ENCODE data around the gene PLCB3. TPM values are rescaled to one million over a fixed set of nuclear protein-coding genes. Genes with fewer than 3 reads are reported as not detected.

PLCB3 gene
- total RNA-seq, 1 experiment from 2014 or later = 12.6 TPM

DNA sequence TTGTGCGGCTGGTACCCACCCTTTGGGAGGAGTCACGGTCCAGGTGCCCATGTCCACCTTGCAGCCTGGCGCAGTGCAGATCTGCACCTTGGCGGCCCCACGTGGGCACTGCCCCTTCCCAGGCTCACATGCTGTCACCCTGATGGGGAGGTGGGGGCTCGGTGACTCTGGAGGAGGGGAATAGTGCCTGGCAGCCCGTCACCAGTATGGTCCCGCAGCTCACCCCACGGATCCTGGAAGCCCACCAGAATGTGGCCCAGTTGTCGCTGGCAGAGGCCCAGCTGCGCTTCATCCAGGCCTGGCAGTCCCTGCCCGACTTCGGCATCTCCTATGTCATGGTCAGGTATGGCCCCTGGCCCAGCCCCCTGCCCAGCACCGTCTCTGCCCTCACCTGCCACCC lies 30.5 kb upstream of the PLCB3 start:
- DNase-seq (ENCODE audit: low spot score) = no peak

DNA sequence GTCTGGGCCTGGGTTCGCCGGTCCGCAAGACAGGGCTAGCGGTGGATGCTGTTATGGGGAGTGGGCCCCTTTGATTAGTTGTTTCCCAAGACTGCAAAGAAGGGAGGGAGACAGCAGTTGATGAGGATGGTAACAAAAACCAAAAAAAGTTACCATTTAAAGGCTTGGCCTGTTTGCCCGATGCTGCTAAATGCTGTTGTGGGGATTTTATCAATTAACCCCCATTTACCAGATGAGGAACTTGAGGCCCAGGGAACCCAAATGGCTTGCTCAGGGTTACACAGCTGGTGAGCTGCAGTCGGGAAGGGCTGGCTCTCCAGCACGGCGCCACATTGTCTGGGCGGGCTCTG lies 28.7 kb upstream of the PLCB3 start:
- no peak for DNase-seq (ENCODE audit: low spot score)

DNA sequence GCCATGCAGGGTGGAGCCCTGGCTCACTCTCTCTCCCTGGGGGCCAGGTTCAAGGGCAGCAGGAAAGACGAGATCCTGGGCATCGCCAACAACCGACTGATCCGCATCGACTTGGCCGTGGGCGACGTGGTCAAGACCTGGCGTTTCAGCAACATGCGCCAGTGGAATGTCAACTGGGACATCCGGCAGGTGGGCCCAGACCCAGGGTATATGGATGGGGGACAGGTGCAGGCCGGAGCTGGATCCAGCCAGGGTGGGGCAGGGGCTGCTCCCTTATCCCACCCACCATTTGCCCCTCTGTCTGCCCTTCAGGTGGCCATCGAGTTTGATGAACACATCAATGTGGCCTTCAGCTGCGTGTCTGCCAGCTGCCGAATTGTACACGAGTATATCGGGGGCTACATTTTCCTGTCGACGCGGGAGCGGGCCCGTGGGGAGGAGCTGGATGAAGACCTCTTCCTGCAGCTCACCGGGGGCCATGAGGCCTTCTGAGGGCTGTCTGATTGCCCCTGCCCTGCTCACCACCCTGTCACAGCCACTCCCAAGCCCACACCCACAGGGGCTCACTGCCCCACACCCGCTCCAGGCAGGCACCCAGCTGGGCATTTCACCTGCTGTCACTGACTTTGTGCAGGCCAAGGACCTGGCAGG lies 28.2 kb upstream of the PLCB3 start:
- DNase-seq (ENCODE audit: low spot score) = no peak

DNA sequence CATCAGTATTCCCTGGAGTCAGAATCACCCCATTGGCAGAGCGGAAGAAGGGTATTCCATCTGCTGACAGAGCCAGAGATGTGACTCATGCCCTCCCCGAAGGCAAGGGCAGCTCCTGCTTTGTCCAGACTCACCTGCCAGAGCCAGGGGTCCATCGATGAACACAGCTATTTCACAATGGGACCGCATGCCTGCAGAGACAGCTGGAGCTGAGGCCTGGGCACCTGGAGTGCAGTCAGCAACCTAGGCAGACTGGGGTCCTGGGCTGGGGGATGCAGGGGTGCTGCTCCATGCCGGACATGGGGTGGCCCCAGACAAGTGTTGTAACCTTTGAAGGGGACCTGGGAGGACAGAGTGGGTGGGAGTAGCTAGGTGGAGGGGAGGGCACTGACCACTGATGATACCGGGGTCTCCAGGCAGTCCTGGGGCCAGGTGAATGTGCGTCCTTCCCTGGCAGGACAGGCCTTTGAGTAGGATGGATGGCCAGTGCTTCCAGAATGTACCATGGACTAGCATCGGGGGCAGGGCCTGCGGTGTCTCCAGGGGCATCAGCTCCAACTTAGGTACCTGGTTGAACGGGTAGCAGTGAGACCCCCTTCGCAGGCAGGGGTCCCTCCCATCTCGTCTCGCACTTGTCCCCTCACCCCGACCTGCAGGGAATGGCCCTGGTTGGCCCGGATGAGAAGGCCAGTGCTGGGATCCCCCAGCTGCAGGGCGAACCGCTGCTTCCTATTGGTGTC lies 27.0 kb upstream of the PLCB3 start:
- DNase-seq (ENCODE audit: low spot score) = no peak

DNA sequence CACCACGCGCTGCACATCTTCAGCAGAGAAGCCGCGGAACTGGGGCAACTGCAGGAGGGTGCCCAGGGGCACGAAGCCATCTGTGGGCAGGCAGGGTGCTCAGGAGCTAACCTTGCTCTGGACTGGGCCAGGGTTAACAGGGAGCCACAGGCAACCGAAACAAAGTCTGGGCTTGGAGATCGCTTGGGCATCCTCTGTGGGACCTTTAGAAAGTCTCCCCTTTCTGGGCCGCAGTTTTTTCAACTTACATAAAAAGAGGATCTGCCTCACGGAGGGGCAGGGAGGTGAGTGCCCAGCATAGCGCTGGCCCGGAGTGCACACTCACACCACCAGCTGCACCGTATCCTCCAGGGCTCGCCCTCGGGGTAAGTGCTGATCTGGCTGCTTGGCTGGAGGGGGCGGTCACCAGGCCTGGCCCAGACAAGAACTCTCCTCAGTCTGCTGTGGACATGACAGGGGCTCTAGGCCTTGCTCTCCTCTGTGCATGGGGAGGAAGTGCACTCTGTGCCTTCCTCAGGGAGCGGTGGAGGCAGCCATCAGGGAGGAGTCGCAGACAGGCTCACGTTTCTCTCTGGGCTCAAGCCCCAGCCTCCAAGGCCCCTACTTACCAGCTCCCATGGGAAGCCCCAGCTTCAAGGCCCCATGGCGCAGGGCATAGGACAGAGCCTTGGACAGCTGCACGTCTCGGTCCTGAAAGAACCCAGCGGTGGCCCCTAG lies 26.3 kb upstream of the PLCB3 start:
- DNase-seq (ENCODE audit: low spot score) = no peak

DNA sequence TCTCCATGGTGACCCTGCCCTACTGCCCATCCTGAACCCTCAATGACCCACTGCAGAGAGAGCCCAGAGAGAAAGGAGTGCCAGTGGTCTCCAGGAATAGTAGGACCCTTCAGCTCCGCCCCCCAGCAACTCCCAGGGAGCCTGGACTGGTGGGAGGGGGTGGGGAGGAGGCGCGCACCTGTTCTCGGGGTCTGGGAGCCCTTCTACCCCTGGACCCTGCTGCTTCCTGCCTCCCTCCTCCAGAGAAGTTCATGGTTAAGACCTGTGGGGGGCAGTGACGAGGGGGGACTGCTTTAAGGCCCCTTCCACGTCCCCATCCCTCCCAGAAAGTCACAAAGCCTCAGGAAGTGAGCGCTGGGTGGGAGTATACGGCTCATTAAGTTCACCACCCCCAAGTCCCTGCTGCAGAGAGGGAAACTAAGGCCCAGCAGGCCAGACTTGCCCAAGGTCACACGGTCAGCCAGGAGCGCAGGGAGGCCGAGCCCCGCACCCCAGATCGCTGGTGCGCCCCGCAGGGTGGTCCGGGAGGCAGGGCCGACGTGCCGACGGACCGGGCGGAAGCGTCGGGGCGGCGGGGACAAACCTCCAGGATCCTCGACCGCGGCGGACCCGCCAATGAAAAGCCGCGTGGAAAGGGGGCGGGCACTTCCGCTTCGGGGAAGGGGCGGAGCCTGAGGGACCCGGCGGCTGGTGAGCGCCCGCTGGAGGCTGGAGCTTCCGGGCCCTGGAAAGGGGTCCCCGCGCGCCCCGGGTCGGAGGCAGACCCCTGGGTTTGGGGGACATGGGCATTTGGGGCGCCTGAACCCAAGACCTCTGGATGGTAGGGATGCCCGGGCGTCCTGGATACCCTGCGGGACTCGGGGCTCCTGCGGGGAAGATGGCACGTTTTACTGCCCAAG lies 25.5 kb upstream of the PLCB3 start, which contains the start of the genes NUDT22 and TRPT1:
Gene NUDT22, plus strand, starts transcription at position 667 of the 899 bp plus-strand sequence. CDS start 379 bp downstream, outside the sequence.
Gene TRPT1, minus strand, starts transcription at position 579 of the 899 bp plus-strand sequence. Its CDS starts 326 bp downstream, at position 253.
- peak; percentile 67 for DNase-seq (ENCODE audit: low spot score)

DNA sequence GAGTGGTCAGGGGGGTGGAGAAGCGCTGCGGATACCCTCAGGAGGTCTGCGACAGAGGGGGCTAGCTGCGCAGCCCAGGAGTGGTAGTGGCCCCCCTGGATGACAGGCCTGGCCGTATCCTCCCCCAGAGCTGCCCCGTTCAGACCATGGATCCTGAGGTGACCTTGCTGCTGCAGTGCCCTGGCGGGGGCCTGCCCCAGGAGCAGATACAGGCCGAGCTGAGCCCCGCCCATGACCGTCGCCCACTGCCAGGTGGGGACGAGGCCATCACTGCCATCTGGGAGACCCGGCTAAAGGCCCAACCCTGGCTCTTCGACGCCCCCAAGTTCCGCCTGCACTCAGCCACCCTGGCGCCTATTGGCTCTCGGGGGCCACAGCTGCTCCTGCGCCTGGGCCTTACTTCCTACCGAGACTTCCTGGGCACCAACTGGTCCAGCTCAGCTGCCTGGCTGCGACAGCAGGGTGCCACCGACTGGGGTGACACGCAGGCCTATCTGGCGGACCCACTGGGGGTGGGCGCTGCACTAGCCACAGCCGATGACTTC lies 24.8 kb upstream of the PLCB3 start:
- DNase-seq (ENCODE audit: low spot score) = peak; percentile 42

DNA sequence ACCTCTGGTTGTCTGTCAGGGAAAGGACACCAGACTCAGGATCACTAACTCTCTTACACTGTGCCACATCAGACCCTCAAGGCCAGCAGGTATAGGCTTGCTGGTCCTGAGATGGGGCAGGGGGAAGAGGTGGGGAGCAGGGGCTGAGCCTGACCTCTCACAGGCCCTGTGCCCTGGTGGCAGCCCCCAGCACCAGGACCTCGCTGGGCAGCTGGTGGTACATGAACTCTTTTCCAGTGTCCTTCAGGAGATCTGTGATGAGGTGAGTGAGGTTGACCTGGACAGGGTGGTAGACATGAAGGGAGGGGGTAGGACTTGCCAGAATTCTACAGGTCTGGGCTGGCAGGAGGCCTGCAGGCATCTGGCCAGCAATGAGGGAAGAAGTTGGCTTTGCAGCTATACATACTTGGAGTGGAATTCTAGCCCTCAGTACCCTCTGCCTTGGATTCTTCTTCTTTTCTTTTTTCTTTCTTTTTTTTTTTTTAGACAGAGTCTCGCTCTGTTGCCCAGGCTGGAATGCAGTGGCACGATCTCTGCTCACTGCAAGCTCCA lies 23.8 kb upstream of the PLCB3 start:
- DNase-seq (ENCODE audit: low spot score) = no peak

DNA sequence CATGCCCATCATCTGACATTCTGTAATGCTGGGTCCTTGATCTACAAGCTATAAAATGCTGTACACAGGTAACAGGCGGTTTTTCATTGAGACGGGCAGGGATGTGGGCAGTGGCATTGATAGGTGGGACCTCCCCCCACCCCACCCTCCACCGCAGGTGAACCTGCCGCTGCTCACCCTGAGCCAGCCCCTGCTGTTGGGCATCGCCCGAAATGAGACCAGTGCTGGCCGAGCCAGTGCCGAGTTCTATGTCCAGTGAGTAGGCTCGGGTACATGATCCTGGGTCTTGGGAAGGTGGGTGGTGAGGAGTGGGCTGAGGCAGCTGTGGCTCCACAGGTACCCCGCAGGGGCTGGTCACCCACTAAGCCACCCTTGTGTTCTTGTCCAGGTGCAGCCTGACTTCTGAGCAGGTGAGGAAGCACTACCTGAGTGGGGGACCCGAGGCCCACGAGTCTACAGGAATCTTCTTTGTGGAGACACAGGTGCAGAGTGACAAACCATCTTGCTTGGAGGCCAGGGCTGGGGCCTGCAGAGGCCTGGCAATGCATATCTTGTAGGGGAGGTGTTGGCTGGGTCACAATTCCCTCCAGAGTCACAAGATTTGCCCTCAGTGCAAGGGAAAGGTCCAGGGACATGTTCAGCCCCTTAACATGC lies 22.1 kb upstream of the PLCB3 start:
- DNase-seq (ENCODE audit: low spot score) = no peak

DNA sequence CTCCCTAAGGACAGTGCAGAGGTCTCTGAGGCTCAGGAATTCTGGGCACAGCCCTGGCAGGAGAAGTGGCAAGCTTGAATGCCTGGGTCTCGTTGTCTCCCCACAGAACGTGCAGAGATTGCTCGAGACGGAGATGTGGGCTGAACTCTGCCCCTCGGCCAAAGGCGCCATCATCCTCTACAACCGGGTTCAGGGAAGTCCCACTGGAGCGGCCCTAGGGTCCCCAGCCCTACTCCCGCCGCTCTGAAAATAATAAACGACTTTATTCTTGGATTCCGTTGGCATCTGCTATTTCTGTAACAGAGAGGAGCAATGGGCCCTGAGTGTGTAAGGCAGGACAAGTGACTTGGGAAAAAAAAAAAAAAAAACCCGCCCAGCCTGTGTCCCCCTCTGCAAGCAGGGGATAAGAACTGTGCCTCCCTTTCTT lies 21.6 kb upstream of the PLCB3 start:
- DNase-seq (ENCODE audit: low spot score) = no peak

DNA sequence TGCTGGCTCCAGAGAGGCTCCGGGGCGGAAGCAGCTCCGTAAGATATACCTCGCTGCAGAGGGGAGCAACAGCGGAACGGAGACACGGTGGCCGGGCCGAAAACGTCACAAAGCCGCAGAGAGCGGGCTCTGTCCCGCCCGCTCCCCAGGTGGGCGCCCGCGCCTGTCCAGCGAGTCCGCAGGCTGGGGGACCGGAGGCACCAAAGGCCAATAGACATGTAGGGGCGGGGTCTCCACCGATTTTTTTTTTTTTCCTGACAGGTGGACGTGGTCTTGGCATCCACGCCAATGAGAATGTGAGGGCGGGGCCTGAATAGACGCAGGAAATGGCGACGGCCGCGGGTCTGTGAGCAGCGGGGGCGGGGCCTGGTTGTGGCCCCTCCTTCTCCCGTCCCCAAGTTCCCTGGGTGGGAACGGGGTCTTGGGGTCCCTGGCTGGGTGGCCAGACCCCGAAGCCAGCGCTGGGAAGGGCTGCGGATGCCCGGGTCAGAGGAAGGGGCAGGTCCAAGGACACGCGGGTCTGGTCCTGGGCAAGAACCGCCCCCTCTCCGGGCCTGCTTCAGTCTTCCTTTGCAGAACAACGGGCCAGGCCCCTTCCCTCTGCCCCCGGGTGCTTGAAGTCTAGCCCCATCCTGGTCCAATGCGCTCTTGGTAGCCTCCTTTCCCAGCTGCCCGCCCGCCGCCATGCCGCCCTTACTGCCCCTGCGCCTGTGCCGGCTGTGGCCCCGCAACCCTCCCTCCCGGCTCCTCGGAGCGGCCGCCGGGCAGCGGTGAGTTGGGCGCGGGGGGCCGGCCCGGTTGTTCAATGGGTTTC lies 21.0 kb upstream of the PLCB3 start, which contains the start of gene DNAJC4:
Gene DNAJC4, plus strand, starts transcription at position 378 of the 814 bp plus-strand sequence. Its CDS starts 307 bp downstream, at position 685.
- peak; percentile 64 for DNase-seq (ENCODE audit: low spot score)

DNA sequence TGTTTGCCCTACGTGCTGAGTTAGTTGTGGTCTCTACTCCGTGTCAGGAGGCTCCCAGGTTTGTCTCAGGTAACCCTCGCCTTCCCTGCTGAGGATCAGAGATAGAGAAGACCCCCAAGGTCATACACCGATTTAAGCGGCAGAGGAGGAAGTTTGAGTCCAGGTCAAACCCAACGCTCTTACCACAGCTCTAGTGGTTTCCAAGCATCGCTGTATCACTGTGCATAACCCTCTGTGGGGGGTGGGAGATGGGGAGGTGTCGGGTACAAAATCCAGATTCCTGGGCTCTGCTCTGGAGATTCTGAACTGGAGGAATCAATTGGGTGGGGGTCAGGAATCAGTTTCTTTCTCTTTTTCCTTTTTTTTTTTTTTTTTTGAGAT lies 20.4 kb upstream of the PLCB3 start:
- no peak for DNase-seq (ENCODE audit: low spot score)

DNA sequence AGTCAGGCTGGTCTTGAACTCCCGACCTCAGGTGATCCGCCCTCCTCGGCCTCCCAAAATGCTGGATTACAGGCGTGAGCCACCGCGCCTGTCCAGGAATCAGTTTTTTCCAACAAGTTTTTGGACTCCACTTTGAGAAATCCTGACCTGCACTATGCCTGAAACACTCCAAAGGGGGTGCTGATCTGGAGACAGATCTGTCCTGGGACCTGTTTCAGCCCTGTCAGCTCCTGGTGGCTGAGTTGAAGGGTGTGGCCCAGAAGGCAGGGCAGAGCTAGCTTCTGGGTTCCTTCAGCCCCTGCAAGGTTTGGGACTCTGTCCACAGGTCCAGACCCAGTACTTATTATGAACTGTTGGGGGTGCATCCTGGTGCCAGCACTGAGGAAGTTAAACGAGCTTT lies 19.8 kb upstream of the PLCB3 start:
- DNase-seq (ENCODE audit: low spot score) = no peak

DNA sequence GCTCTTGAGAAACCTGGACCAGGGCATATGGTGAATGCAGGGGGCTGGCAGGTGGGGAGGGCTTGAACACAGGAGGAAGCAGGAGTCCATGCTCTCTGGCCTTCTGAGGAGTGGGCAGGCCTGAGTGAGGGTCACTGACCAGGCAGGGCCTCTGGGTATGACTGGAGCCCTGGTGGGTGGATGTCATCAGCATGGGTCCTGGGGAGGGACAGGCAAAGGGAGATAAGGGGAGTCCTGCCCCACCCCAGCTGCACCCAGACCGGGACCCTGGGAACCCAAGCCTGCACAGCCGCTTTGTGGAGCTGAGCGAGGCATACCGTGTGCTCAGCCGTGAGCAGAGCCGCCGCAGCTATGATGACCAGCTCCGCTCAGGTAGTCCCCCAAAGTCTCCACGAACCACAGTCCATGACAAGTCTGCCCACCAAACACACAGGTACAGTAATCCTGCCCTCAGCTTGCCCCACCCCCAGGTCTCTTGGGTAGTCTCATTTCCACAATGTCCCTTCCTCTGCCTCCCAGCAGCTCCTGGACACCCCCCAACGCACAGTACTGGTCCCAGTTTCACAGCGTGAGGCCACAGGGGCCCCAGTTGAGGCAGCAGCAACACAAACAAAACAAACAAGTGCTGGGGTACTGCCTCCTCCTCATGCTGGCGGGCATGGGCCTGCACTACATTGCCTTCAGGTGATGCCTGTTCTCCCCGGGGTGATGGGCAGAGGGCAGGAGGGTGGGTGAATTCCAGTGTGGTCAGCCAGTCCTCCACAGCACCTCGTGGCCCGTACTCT lies 19.0 kb upstream of the PLCB3 start:
- no peak for DNase-seq (ENCODE audit: low spot score)

DNA sequence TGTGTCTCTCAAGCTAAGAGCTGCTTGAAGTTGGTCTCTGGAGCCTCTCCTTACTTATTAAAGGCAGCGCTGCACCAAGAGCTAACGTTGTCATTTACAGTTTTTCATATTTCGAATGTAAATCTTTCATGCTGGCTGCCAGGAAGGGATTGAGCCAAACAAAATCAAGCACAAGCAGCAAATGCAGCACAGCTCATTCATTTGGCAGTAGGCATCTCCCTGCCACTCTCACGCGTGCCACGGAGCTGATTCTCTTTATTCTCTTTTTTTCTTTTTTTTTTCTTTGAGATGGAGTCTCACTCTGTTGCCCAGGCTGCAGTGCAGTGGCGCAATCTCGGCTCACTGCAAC lies 18.4 kb upstream of the PLCB3 start:
- DNase-seq (ENCODE audit: low spot score) = no peak

DNA sequence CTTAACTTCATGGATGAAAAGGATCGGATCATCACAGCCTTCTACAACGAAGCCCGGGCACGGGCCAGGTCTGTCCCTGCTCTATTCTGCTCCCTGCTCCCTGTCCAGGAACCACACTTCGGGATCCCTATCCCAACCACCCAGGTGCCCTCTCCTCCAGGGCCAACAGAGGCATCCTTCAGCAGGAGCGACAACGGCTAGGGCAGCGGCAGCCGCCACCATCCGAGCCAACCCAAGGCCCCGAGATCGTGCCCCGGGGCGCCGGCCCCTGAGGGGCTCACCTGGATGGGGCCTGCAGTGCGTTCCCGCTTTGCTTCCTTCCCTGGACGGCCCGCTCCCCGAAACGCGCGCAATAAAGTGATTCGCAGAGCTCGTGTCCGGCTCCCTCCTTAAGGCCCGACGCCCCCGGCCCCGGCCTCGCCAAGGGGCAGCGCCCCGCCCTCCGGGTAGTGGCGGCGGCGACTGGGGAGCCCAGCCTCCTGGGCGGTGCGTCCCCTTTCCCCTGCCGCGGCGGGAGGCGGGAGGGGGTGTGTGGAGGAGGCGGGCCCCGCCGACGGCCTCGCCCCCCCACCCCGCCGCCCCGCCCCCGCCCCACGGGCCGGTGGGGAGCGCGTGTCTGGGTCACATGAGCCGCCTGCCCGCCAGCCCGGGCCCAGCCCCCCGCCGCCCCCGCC lies 17.3 kb upstream of the PLCB3 start, which contains the start of gene VEGFB:
Gene VEGFB, plus strand, starts transcription at position 672 of the 674 bp plus-strand sequence. CDS start 250 bp downstream, outside the sequence.
- DNase-seq (ENCODE audit: low spot score) = peak; percentile 45

DNA sequence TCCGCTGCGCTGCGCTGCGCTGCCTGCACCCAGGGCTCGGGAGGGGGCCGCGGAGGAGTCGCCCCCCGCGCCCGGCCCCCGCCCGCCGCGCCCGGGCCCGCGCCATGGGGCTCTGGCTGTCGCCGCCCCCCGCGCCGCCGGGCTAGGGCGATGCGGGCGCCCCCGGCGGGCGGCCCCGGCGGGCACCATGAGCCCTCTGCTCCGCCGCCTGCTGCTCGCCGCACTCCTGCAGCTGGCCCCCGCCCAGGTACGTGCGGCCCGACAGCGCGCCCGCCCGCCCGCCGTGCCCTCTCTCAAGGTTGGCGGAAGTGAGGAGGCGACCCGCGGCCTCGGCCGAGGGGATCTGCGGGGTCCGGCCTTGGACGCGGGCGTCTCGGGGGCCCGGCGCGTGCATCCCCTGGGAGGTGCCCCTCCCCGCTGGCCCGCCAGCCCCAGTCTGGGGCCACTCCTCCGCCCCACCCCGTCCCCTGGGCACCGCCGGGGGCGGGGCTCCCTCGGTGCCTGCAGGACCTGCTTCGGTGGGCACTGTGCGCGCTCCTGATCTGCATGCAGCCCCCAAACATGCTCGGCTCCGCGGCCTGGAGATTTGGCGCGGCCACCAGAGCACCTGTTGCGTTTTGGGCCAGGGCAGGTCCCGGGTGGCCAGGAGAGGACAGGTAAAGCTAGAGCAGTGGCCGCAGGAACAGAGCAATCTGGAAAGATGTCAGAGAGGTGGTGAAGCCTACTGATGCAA lies 16.5 kb upstream of the PLCB3 start:
- DNase-seq (ENCODE audit: low spot score) = no peak
